LoVo (cell line): ENCODE measurements around the gene MALAT1.

Experiments used
- DNase-seq: peaks from one replicate; pipeline ENCODE4 v3.0.0-alpha.2; 2016; ENCODE audit warnings: low spot score

MALAT1 gene

DNA sequence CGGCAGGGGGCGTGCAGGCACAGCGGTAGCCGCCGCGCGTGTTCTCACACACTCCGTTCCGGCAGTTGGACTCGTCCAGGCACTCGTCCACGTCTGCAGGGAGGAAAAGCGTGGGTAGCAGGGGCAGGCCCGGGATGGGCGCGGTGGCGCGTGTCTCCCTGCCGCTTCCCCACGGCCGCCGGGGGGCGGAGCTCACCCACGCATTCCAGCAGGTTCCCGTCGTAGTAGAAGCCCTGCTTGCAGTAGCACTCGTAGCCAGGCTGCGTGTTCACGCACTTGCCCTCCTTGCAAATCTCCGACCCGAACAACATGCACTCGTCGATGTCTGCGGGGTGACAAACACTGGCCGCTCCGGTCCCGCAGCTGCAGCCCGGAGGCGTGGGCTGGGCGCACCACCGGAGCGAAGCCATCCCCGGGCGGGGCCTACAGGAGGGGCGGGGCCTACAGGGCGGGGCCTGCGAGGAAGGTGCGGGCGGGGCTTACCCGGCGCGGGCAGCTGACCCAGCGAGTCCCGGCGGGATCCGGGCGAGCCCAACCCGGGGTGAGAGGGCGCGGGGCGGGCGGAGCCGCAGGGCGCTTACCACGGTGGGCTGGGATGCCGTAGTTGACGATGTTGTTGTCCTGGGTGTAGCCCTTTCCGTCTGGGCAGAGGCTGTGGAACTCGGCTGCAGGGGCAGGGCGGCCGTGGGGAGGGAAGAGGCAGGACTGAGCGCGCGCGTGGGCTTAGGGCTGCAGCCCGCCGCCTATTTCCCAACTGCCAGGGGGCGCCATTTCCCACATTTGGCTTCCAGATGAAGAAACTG, 41.6 kb downstream of the MALAT1 start:
- peak; percentile 85 for DNase-seq

DNA sequence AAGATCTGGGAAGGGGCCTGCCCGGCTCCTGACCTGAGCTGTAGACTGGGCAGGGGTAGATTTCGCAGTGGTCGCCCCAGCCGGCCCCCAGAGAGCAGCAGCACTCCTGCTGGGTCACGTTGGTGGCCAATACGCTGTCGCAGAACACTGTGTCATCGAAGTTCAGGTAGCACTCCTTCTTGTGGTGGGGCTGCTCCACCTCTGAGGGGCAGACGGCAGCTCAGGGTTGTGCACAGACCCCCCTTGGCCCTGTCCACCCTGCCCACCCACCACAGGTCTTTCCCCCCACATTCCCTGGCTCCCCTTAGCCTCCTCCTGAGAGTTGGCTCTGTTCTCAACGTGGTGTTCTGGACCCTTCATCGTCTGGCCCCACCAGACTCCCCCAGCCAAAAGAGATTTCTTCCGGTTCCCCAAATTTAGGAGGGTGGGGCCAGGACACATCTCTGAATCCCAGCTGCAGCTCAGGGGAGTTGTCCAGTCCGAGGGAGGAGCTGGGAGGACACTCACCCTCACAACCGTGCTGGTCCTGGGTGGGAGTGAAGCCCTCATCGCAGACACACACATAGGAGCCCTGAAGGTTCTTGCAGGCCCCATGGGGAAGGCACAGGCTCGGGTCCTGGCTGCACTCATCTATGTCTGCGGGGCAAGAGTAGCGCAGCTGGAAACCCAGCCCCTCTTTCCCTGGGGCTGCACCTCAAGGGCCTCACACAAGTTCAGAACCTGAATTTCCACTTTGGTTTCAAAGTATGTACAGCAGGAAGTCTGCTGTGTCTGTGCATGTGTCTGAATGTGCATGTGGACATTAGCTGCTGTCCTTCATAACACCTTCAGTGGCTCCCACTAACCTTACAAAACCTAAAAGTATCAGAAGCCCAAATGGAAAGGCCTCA, 42.5 kb downstream of the MALAT1 start:
- no peak for DNase-seq

DNA sequence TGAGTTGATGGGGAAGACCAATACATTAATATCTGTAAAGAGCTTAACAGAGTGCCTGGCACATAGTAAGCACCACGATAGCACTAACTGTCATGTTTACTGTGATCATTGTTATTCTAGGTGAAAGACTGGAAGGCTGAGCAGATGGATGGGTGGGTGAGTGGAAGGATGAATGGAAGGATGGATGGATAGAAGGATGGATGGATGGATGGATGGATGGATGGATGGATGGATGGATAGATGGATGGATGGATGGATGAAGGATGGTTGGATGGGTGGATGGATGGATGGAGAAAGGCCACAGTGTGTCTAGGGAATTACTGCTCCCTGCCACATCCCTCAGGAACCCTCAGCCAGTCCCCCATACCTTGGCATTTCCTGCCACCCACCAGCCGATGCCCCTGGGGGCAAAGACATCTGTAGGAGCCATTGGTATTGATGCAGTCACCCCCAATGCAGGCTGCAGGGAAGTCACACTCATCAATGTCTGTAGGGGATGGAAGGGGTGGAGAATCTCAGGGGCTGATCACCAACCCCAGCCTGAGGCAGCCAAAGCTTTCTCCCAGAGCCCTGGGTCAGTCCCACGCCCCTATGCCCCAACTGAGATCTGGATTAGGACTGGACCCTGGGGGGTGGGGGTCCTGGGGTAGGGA, 44.0 kb downstream of the MALAT1 start:
- DNase-seq, result no peak

DNA sequence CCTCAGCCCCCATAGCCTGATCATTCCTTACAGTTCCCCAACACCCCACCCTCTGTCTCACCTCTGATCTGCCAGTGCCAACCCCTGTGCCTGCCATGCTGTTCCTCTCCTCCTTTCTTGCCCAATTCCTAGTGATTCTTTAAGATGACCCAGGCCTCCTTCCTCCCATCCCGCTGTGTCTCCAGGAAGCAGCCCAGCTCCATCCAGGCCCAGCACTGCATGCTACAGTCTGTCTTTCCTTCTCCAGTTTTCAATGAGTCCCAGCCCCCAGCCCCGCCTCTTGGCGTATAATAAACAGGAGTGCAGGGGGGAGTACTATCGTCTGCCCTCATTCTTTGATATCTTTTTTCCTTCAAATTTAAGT, 47.0 kb downstream of the MALAT1 start:
- DNase-seq, result no peak

- peak; percentile 92 for DNase-seq
Measured at GRCh38 chr11:65546217-65546958, 47.5 kb downstream of the MALAT1 start.

DNA sequence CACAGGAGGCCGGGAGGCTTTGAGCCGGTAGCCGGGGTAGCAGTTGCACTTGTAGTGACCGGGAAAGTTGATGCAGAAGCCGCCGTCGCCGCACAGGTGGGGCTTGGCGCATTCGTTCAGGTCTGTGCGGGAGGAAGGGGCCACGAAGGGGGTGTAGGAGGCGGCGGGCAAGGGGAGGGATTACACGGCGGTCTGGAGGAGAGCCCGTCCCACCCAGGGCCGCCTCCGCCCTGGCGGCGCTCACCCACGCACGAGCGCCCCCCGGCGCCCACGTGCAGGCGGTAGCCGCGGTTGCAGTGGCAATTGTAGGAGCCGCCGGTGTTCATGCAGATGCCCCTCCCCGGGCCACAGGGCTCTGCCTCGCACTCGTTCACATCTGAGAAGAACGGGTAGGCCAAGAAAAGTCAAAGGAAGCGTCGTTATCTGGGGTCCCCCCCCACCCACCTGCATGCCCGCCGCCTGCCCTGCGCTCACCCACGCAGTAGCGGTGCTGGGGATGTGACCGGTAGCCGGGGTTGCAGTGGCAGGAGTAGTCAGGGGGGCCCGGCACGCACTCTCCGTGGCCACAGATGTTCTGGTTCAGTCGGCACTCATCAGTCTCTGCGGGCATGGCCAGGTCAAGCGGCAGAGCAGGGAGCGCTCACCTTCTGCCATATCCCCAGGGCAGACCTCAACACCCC, 48.7 kb downstream of the MALAT1 start:
- no peak for DNase-seq

GRCh38 chr11:65548395-65548794, 49.5 kb downstream of the MALAT1 start:
- DNase-seq, result no peak

GRCh38 chr11:65549096-65549495, 50.3 kb downstream of the MALAT1 start:
- no peak for DNase-seq

- peak; percentile 54 for DNase-seq
Measured at GRCh38 chr11:65551572-65552387, 52.9 kb downstream of the MALAT1 start.

DNA sequence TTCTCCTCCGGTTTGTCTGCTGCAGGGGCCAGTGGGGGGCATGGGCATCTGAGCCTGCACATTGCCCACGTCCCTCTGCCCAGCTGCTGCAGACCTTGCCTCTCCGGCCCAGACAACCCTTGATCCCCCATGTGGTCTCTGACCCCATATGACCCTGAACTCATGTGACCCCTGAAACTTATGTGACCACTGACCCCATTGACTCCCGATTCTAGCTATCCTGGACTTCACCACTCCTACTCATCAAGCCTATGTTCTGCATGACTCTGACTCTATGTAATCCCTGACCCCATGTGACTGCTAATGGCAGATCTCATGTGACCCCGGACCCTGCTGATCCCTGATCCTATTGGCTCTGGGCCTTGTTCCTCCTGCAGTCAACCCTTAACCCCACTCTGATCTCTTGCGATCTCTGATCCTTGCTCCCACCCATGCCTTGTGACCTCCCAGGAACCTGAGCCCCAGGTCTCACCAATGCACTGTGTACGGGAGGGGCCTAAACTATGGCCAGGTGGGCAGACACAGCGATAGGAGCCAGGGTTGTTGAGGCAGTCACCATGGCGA, 53.6 kb downstream of the MALAT1 start:
- DNase-seq, result no peak

- no peak for DNase-seq
Measured at GRCh38 chr11:65553301-65554001, 54.6 kb downstream of the MALAT1 start.

DNA sequence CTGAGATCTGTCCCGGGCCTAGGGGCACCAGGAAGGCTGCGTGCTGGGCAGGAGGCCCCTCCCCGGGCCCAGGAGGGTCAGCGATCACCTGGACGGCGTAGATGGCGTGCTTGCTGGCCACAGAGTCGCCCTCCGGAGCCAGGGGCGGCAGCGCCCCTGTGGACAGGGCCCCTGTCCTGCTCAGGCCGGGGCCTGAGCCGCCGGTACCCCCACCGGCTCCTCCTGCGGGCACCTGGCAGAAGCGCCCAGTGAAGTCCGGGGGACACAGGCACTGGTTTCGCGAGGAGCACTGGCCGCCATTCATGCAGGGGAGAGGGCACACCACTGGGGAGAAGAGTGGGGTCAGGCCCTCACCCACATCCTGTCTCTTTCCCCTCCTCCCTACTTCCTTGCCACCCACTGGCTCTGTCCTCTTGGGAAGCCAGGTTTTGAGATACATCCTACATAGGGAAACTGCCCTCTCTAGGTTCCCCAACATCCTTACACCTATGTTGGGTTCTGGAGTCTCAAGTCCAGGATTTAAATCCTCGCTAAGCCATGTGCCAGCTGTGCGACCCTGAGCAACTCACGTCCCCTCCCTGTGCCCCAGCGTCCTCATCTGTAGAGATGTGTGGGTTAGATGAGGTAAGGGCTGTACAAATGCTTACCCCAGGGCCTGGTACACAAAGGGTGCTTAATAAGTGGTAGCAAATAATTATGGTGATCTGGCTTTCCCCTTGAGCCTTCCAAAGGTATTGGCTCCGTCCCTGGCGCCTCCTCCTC, 55.4 kb downstream of the MALAT1 start:
- DNase-seq, result no peak

GRCh38 chr11:65554842-65555430, 56.1 kb downstream of the MALAT1 start:
- DNase-seq, result no peak

- peak; percentile 71 for DNase-seq
Measured at GRCh38 chr11:65555693-65556231, 56.9 kb downstream of the MALAT1 start.
